Liver (tissue), 9 donors: ENCODE measurements around the gene AKAP7. TPM values are rescaled to one million over a fixed set of nuclear protein-coding genes. Genes with fewer than 3 reads are reported as not detected.

ENCODE experiments used
- DNase-seq: peaks from one replicate; pipeline ENCODE4 v3.0.0-alpha.2; 2017; ENCODE audit warnings: low spot score
- H3K27ac ChIP-seq, 2 donors: one replicate each; pipeline ENCODE4 v1.7.0; 2013; ENCODE audit warnings: inconsistent platforms in 2 of 2, low read length in 2 of 2, control low read depth in 1 of 2, low read depth in 1 of 2, mild to moderate bottlenecking in 1 of 2
- H3K27me3 ChIP-seq, 4 donors: one replicate each; pipeline versions ENCODE4 v1.6.1 to v1.7.0; 2013; ENCODE audit warnings: low read length in 3 of 4, inconsistent platforms in 1 of 4, mild to moderate bottlenecking in 1 of 4, moderate library complexity in 1 of 4; ENCODE audit not compliant: control insufficient read depth in 4 of 4, insufficient read depth in 4 of 4
- H3K36me3 ChIP-seq, 4 donors: one replicate each; pipeline versions ENCODE4 v1.6.1 to v1.7.0; 2013; ENCODE audit warnings: low read length in 3 of 4, mild to moderate bottlenecking in 3 of 4, low read depth in 1 of 4, moderate library complexity in 1 of 4; ENCODE audit not compliant: control insufficient read depth in 4 of 4, insufficient read depth in 3 of 4
- H3K4me1 ChIP-seq, 4 donors: one replicate each; pipeline versions ENCODE4 v1.6.1 to v1.7.0; 2013; ENCODE audit warnings: low read length in 3 of 4, mild to moderate bottlenecking in 3 of 4, moderate library complexity in 1 of 4; ENCODE audit not compliant: control insufficient read depth in 4 of 4, insufficient read depth in 4 of 4
- H3K4me3 ChIP-seq, 3 donors: one replicate each; pipeline versions ENCODE4 v1.6.1 to v1.7.0; 2013; ENCODE audit warnings: low read length in 3 of 3, control low read depth in 1 of 3, low read depth in 1 of 3, mild to moderate bottlenecking in 1 of 3
- H3K9ac ChIP-seq, 2 donors: one replicate each; pipeline ENCODE4 v1.7.0; 2013; ENCODE audit warnings: low read length in 2 of 2, mild to moderate bottlenecking in 2 of 2, moderate library complexity in 2 of 2, control low read depth in 1 of 2, low read depth in 1 of 2
- H3K9me3 ChIP-seq, 4 donors: one replicate each; pipeline versions ENCODE4 v1.6.1 to v1.7.0; 2013; ENCODE audit warnings: low read length in 3 of 4; ENCODE audit not compliant: control insufficient read depth in 4 of 4
- EGR1 ChIP-seq, 2 donors: IDR thresholded peaks; 2 replicates each; pipeline ENCODE4 v1.6.1; 2016 to 2018; ENCODE audit warnings: antibody characterized with exemption in 2 of 2, low read depth in 2 of 2
- FOXA1 ChIP-seq: IDR thresholded peaks from 2 replicates; pipeline ENCODE4 v1.6.1; 2016; ENCODE audit warnings: antibody characterized with exemption
- FOXA2 ChIP-seq: IDR thresholded peaks from 2 replicates; pipeline ENCODE4 v1.6.1; 2016; ENCODE audit warnings: antibody characterized with exemption
- GABPA ChIP-seq, 2 donors: IDR thresholded peaks in 1 of 2; conservative IDR thresholded peaks in 1 of 2; 2 replicates each; pipeline ENCODE4 v1.6.1; 2016; ENCODE audit warnings: antibody characterized with exemption in 2 of 2, mild to moderate bottlenecking in 1 of 2, moderate library complexity in 1 of 2
- HNF4A ChIP-seq, 2 donors: conservative IDR thresholded peaks; 2 replicates each; pipeline ENCODE4 v1.6.1; 2016; ENCODE audit warnings: antibody characterized with exemption in 2 of 2, mild to moderate bottlenecking in 2 of 2
- HNF4G ChIP-seq: IDR thresholded peaks from 2 replicates; pipeline ENCODE4 v1.6.1; 2016; ENCODE audit warnings: antibody characterized with exemption
- JUND ChIP-seq, 2 donors: IDR thresholded peaks; 2 replicates each; pipeline ENCODE4 v1.6.1; 2016; ENCODE audit warnings: antibody characterized with exemption in 2 of 2
- NR2F2 ChIP-seq: IDR thresholded peaks from 2 replicates; pipeline ENCODE4 v1.6.1; 2016; ENCODE audit warnings: antibody characterized with exemption
- RAD21 ChIP-seq, 2 donors: IDR thresholded peaks; 2 replicates each; pipeline ENCODE4 v1.6.1; 2016; ENCODE audit warnings: antibody characterized with exemption in 2 of 2, mild to moderate bottlenecking in 2 of 2
- RXRA ChIP-seq, 2 donors: IDR thresholded peaks; 2 replicates each; pipeline ENCODE4 v1.6.1; 2017 to 2018; ENCODE audit warnings: antibody characterized with exemption in 2 of 2, mild to moderate bottlenecking in 1 of 2
- SP1 ChIP-seq: IDR thresholded peaks from 2 replicates; pipeline ENCODE4 v1.6.1; 2018; ENCODE audit warnings: antibody characterized with exemption, mild to moderate bottlenecking
- TAF1 ChIP-seq: conservative IDR thresholded peaks from 2 replicates; pipeline ENCODE4 v1.6.1; 2016; ENCODE audit warnings: antibody characterized with exemption, mild to moderate bottlenecking
- YY1 ChIP-seq: IDR thresholded peaks from 2 replicates; pipeline ENCODE4 v1.6.1; 2016; ENCODE audit warnings: antibody characterized with exemption, mild to moderate bottlenecking
- WGBS: extraction: QIAGEN DNeasy Blood & Tissue Kit; methylation state at CpG from one replicate; pipeline ENCODE4 v1.1.7; 2013; 5-methylcytosine and 5-hydroxymethylcytosine counted together
- polyA plus RNA-seq, 2 donors: library from polyadenylated mRNA; stranded (reverse) in 1 of 2; unstranded in 1 of 2; fragments of 200-250 nt in 1 of 2; fragments of >200 nt in 1 of 2; fragmentation: Nextera tagmentation in 1 of 2; extraction: Ambion mirVana in 1 of 2; gene quantifications; one replicate each; pipeline versions ENCODE4 v1.2.1 to v1.2.3, GENCODE V29; 2013 to 2015
- total RNA-seq, 2 donors: library from RNA; depleted of rRNA; stranded (reverse); fragments of >200 nt; gene quantifications; one replicate each; pipeline ENCODE4 v1.2.3, GENCODE V29; 2014
- TF ChIP-seq, protein P1 (sequence below): IDR thresholded peaks from 2 replicates; pipeline ENCODE4 v1.6.1; 2016; ENCODE audit warnings: antibody characterized with exemption
- TF ChIP-seq, protein P2 (sequence below): IDR thresholded peaks from 2 replicates; pipeline ENCODE4 v1.6.1; 2016; ENCODE audit warnings: antibody characterized with exemption, mild to moderate bottlenecking
- TF ChIP-seq, protein P3 (sequence below): IDR thresholded peaks from 2 replicates; pipeline ENCODE4 v1.6.1; 2016; ENCODE audit warnings: antibody characterized with exemption
- TF ChIP-seq, protein P4 (sequence below): fragments of 150-350 bp; IDR thresholded peaks from 2 replicates; pipeline ENCODE4 v1.5.1; 2017; ENCODE audit warnings: improper control_type of control experiment, low read depth, low read length; ENCODE audit not compliant: missing input control
- TF ChIP-seq, protein P5 (sequence below): IDR thresholded peaks from 2 replicates; pipeline ENCODE4 v1.6.1; 2016; ENCODE audit warnings: antibody characterized with exemption
- donor health status: healthy.
- donor health status: healthy.
- donor health status: healthy.
- donor health status: healthy.
- donor health status: healthy.

AKAP7 gene
- total and polyA plus RNA-seq, 4 donors = 7.9 to 25.4 (median 17.7) TPM

DNA sequence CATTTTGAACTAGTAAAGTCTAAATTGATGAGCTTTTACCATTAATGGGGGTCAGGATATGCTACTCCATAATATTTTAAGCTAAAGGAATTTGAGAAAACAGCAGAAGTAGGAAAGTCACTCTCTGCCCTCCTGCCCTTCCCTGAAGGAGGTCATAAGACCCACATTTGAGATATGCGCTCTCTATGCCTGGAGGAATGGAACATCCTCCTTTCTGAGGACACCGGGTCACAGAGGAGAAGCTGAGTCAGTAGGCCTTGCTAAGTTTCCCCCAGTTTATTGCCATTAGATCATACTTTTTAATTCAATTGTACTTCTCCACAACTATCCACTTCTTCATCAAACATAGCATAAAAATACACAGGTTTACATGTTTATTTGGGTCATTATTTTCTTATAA lies 40.3 kb downstream of the AKAP7 start:
- H3K9me3 ChIP-seq = no peaks in the 10 kb centered on the region
- no peak overlapping the region for H3K4me3 ChIP-seq
- H3K4me1 ChIP-seq = no peaks in the 10 kb centered on the region
- DNase-seq = no peak
- 81% methylated on average over 2 of the region's 2 CpGs for WGBS
- H3K9ac ChIP-seq = no peak overlapping the region
- H3K27ac ChIP-seq = no peak overlapping the region
- H3K27me3 ChIP-seq = no peaks in the 10 kb centered on the region
- TF ChIP-seq GABPA (IDR thresholded peaks at IDR 0.05 in 1 of 2, conservative IDR thresholded peaks at IDR 0.05 in 1 of 2) (no peak), NR2F2 (no peak), SP1 (no peak), HNF4G (no peak), FOXA2 (no peak), EGR1 (IDR thresholded peaks at IDR 0.05; ENCODE audit: low read depth in 2 of 2) (no peak), RAD21 (IDR thresholded peaks at IDR 0.05) (no peak), JUND (IDR thresholded peaks at IDR 0.05) (no peak)
- TF ChIP-seq, protein P1, sequence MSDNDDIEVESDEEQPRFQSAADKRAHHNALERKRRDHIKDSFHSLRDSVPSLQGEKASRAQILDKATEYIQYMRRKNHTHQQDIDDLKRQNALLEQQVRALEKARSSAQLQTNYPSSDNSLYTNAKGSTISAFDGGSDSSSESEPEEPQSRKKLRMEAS = no peak
- TF ChIP-seq, protein P2, sequence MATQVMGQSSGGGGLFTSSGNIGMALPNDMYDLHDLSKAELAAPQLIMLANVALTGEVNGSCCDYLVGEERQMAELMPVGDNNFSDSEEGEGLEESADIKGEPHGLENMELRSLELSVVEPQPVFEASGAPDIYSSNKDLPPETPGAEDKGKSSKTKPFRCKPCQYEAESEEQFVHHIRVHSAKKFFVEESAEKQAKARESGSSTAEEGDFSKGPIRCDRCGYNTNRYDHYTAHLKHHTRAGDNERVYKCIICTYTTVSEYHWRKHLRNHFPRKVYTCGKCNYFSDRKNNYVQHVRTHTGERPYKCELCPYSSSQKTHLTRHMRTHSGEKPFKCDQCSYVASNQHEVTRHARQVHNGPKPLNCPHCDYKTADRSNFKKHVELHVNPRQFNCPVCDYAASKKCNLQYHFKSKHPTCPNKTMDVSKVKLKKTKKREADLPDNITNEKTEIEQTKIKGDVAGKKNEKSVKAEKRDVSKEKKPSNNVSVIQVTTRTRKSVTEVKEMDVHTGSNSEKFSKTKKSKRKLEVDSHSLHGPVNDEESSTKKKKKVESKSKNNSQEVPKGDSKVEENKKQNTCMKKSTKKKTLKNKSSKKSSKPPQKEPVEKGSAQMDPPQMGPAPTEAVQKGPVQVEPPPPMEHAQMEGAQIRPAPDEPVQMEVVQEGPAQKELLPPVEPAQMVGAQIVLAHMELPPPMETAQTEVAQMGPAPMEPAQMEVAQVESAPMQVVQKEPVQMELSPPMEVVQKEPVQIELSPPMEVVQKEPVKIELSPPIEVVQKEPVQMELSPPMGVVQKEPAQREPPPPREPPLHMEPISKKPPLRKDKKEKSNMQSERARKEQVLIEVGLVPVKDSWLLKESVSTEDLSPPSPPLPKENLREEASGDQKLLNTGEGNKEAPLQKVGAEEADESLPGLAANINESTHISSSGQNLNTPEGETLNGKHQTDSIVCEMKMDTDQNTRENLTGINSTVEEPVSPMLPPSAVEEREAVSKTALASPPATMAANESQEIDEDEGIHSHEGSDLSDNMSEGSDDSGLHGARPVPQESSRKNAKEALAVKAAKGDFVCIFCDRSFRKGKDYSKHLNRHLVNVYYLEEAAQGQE = no peak
- TF ChIP-seq, protein P3, sequence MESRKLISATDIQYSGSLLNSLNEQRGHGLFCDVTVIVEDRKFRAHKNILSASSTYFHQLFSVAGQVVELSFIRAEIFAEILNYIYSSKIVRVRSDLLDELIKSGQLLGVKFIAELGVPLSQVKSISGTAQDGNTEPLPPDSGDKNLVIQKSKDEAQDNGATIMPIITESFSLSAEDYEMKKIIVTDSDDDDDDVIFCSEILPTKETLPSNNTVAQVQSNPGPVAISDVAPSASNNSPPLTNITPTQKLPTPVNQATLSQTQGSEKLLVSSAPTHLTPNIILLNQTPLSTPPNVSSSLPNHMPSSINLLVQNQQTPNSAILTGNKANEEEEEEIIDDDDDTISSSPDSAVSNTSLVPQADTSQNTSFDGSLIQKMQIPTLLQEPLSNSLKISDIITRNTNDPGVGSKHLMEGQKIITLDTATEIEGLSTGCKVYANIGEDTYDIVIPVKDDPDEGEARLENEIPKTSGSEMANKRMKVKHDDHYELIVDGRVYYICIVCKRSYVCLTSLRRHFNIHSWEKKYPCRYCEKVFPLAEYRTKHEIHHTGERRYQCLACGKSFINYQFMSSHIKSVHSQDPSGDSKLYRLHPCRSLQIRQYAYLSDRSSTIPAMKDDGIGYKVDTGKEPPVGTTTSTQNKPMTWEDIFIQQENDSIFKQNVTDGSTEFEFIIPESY = no peak
- TF ChIP-seq, protein P4, sequence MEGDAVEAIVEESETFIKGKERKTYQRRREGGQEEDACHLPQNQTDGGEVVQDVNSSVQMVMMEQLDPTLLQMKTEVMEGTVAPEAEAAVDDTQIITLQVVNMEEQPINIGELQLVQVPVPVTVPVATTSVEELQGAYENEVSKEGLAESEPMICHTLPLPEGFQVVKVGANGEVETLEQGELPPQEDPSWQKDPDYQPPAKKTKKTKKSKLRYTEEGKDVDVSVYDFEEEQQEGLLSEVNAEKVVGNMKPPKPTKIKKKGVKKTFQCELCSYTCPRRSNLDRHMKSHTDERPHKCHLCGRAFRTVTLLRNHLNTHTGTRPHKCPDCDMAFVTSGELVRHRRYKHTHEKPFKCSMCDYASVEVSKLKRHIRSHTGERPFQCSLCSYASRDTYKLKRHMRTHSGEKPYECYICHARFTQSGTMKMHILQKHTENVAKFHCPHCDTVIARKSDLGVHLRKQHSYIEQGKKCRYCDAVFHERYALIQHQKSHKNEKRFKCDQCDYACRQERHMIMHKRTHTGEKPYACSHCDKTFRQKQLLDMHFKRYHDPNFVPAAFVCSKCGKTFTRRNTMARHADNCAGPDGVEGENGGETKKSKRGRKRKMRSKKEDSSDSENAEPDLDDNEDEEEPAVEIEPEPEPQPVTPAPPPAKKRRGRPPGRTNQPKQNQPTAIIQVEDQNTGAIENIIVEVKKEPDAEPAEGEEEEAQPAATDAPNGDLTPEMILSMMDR = no peak
- peaks cover 0 to 4% (median 0%) of the 10 kb centered on the region in 4 donors for H3K36me3 ChIP-seq

DNA sequence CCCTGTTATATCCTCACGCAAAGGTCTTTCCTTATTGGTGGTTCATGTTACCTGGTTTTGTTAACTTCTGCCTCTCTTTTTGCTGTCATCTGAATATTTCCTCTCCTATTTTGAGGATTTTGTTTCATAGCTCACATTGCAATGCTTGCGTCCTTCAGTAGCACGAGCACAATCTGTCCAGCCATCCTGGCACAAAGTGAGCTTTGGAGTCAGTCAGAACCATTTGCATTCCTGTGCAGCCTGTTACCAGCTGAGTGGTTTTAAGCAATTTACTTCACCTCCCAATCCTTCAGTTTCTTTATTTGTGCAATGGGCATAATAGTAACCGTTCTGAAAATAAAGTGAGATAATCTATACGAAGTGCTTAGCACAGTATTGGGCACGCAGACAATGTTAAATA lies 42.7 kb downstream of the AKAP7 start:
- H3K27me3 ChIP-seq = no peaks in the 10 kb centered on the region
- no peak for DNase-seq
- TF ChIP-seq, protein P1 = no peak
- TF ChIP-seq, protein P5, sequence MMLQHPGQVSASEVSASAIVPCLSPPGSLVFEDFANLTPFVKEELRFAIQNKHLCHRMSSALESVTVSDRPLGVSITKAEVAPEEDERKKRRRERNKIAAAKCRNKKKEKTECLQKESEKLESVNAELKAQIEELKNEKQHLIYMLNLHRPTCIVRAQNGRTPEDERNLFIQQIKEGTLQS = no peak
- TF ChIP-seq RAD21 (IDR thresholded peaks at IDR 0.05) (no peak), SP1 (no peak), HNF4A (conservative IDR thresholded peaks at IDR 0.05) (no peak), TAF1 (no peak), GABPA (IDR thresholded peaks at IDR 0.05 in 1 of 2, conservative IDR thresholded peaks at IDR 0.05 in 1 of 2) (no peak), EGR1 (IDR thresholded peaks at IDR 0.05; ENCODE audit: low read depth in 2 of 2) (no peak), YY1 (no peak), FOXA2 (no peak), FOXA1 (no peak), RXRA (IDR thresholded peaks at IDR 0.05) (no peak), NR2F2 (no peak), JUND (IDR thresholded peaks at IDR 0.05) (no peak)
- TF ChIP-seq, protein P3 = no peak
- H3K4me3 ChIP-seq = no peak overlapping the region
- 97% methylated on average over 6 of the region's 6 CpGs for WGBS
- no peak overlapping the region for H3K9ac ChIP-seq
- peaks cover 0 to 4% (median 0%) of the 10 kb centered on the region in 4 donors for H3K36me3 ChIP-seq
- H3K9me3 ChIP-seq = no peaks in the 10 kb centered on the region
- no peaks in the 10 kb centered on the region for H3K4me1 ChIP-seq
- H3K27ac ChIP-seq = no peak overlapping the region
